HEK293 (cell line): ENCODE results near the gene FHL5.

Experiments used
- HOXD13 ChIP-seq: sonication (generic); formaldehyde crosslinking; IDR thresholded peaks from 2 replicates; pipeline ENCODE4 v1.8.0; 2022; ENCODE audit warnings: missing genetic modification reagents, borderline replicate concordance
- MZF1 ChIP-seq: fragments of 450-650 bp; formaldehyde crosslinking; IDR thresholded peaks from 2 replicates; pipeline ENCODE4 v1.5.1; 2017; ENCODE audit warnings: missing biosample characterization, missing genetic modification characterization, borderline replicate concordance
- PBX3 ChIP-seq: sonication (generic); formaldehyde crosslinking; IDR thresholded peaks from 2 replicates; pipeline ENCODE4 v1.8.1; 2022; ENCODE audit warnings: mild to moderate bottlenecking, moderate library complexity, missing genetic modification reagents
- PRDM1 ChIP-seq: fragments of 450-650 bp; formaldehyde crosslinking; IDR thresholded peaks from 2 replicates; pipeline ENCODE4; 2016; ENCODE audit warnings: missing biosample characterization, missing genetic modification characterization
- PRDM10 ChIP-seq: fragments of 450-650 bp; formaldehyde crosslinking; IDR thresholded peaks from 2 replicates; pipeline ENCODE4 v1.5.1; 2016; ENCODE audit warnings: missing biosample characterization, missing genetic modification characterization
- YY1 ChIP-seq: fragments of 450-650 bp; formaldehyde crosslinking; IDR thresholded peaks from 2 replicates; pipeline ENCODE4 v1.5.1; 2018; ENCODE audit warnings: missing biosample characterization, missing genetic modification characterization
- ZBTB11 ChIP-seq: fragments of 450-650 bp; formaldehyde crosslinking; conservative IDR thresholded peaks from 2 replicates; pipeline ENCODE4 v1.5.1; 2016; ENCODE audit warnings: low read depth, missing biosample characterization, missing genetic modification characterization
- ZBTB21 ChIP-seq: fragments of 450-650 bp; formaldehyde crosslinking; IDR thresholded peaks from 2 replicates; pipeline ENCODE4 v1.5.1; 2017; ENCODE audit warnings: missing biosample characterization, missing genetic modification characterization
- ZBTB48 ChIP-seq: fragments of 450-650 bp; formaldehyde crosslinking; IDR thresholded peaks from 2 replicates; pipeline ENCODE4 v1.5.1; 2016; ENCODE audit warnings: missing biosample characterization, missing genetic modification characterization
- ZNF114 ChIP-seq: fragments of 450-650 bp; formaldehyde crosslinking; IDR thresholded peaks from 2 replicates; pipeline ENCODE4 v1.5.0; 2017; ENCODE audit warnings: missing biosample characterization, missing genetic modification characterization
- ZNF239 ChIP-seq: fragments of 450-650 bp; formaldehyde crosslinking; IDR thresholded peaks from 2 replicates; pipeline ENCODE4 v1.5.1; 2016; ENCODE audit warnings: missing biosample characterization, missing genetic modification characterization
- ZNF274 ChIP-seq, 2 experiments: fragments of 200-500 bp in 1 of 2; fragments of 450-650 bp in 1 of 2; sonication (Bioruptor generic) in 1 of 2; formaldehyde crosslinking in 1 of 2; IDR thresholded peaks; 2 replicates each; pipeline versions ENCODE4 v1.5.1 to v1.6.1; 2014 to 2016; ENCODE audit warnings: borderline replicate concordance in 1 of 2, inconsistent platforms in 1 of 2, low read length in 1 of 2, missing biosample characterization in 1 of 2, missing genetic modification characterization in 1 of 2
- ZNF311 ChIP-seq: fragments of 450-650 bp; formaldehyde crosslinking; IDR thresholded peaks from 2 replicates; pipeline ENCODE4 v1.5.1; 2017; ENCODE audit warnings: missing biosample characterization, missing genetic modification characterization, borderline replicate concordance
- ZNF335 ChIP-seq: fragments of 450-650 bp; formaldehyde crosslinking; conservative IDR thresholded peaks from 2 replicates; pipeline ENCODE4 v1.5.1; 2016; ENCODE audit warnings: missing biosample characterization, missing genetic modification characterization
- ZNF426 ChIP-seq: fragments of 450-650 bp; formaldehyde crosslinking; IDR thresholded peaks from 2 replicates; pipeline ENCODE4 v1.5.1; 2017; ENCODE audit warnings: missing biosample characterization, missing genetic modification characterization, mild to moderate bottlenecking, inconsistent platforms, moderate library complexity
- ZNF48 ChIP-seq: fragments of 450-650 bp; formaldehyde crosslinking; IDR thresholded peaks from 2 replicates; pipeline ENCODE4 v1.5.1; 2016; ENCODE audit warnings: missing biosample characterization, missing genetic modification characterization
- ZNF488 ChIP-seq: fragments of 450-650 bp; formaldehyde crosslinking; IDR thresholded peaks from 2 replicates; pipeline ENCODE4 v1.5.1; 2016; ENCODE audit warnings: missing biosample characterization, missing genetic modification characterization
- ZNF549 ChIP-seq: fragments of 450-650 bp; IDR thresholded peaks from 2 replicates; pipeline ENCODE4 v1.5.1; 2018; ENCODE audit warnings: missing biosample characterization, missing genetic modification characterization, mild to moderate bottlenecking, inconsistent platforms, moderate library complexity
- ZNF560 ChIP-seq: fragments of 450-650 bp; formaldehyde crosslinking; IDR thresholded peaks from 2 replicates; pipeline ENCODE4 v1.5.1; 2017; ENCODE audit warnings: missing biosample characterization, missing genetic modification characterization, borderline replicate concordance
- ZNF600 ChIP-seq: fragments of 450-650 bp; formaldehyde crosslinking; IDR thresholded peaks from 2 replicates; pipeline ENCODE4 v1.5.1; 2016; ENCODE audit warnings: missing biosample characterization, missing genetic modification characterization
- ZNF610 ChIP-seq: fragments of 450-650 bp; formaldehyde crosslinking; IDR thresholded peaks from 2 replicates; pipeline ENCODE4 v1.5.1; 2016; ENCODE audit warnings: missing biosample characterization, missing genetic modification characterization, borderline replicate concordance
- ZNF660 ChIP-seq: fragments of 450-650 bp; IDR thresholded peaks from 2 replicates; pipeline ENCODE4 v1.5.1; 2018; ENCODE audit warnings: missing biosample characterization, mild to moderate bottlenecking, missing genetic modification characterization
- ZNF670 ChIP-seq: fragments of 450-650 bp; formaldehyde crosslinking; IDR thresholded peaks from 2 replicates; pipeline ENCODE4 v1.5.1; 2016; ENCODE audit warnings: missing biosample characterization, missing genetic modification characterization, low read depth
- ZNF677 ChIP-seq: fragments of 450-650 bp; IDR thresholded peaks from 2 replicates; pipeline ENCODE4 v1.5.0; 2018; ENCODE audit warnings: missing biosample characterization, mild to moderate bottlenecking, missing genetic modification characterization, moderate library complexity
- ZNF768 ChIP-seq: fragments of 450-650 bp; formaldehyde crosslinking; IDR thresholded peaks from 2 replicates; pipeline ENCODE4 v1.5.1; 2018; ENCODE audit warnings: missing biosample characterization, mild to moderate bottlenecking, missing genetic modification characterization
- ZNF830 ChIP-seq: fragments of 450-650 bp; IDR thresholded peaks from 2 replicates; pipeline ENCODE4 v1.5.0; 2018; ENCODE audit warnings: missing biosample characterization, missing genetic modification characterization, low read depth, mild to moderate bottlenecking, moderate library complexity
- ZSCAN18 ChIP-seq: fragments of 450-650 bp; formaldehyde crosslinking; IDR thresholded peaks from 2 replicates; pipeline ENCODE4 v1.5.1; 2016; ENCODE audit warnings: missing biosample characterization, missing genetic modification characterization
- ZXDB ChIP-seq: fragments of 450-650 bp; formaldehyde crosslinking; IDR thresholded peaks from 2 replicates; pipeline ENCODE4 v1.5.1; 2016; ENCODE audit warnings: missing biosample characterization, missing genetic modification characterization

FHL5 gene

GRCh38 chr6:96522465-96523009 is 40.4 kb upstream of the FHL5 start (continued):
- TF ChIP-seq ZBTB11 (no peak), ZNF311 (tag by site-specific recombination) (no peak), ZNF426 (tag by site-specific recombination) (no peak), ZNF830 (tag by site-specific recombination) (no peak), PBX3 (CRISPR knock-in tag) (no peak), ZNF488 (no peak), HOXD13 (CRISPR knock-in tag) (no peak), ZNF768 (no peak), ZNF48 (tag by site-specific recombination) (no peak), ZNF670 (tag by site-specific recombination) (no peak), PRDM1 (peak; percentile 76), ZNF335 (peak; percentile 92), ZNF560 (tag by site-specific recombination) (no peak), ZNF239 (tag by site-specific recombination) (no peak), ZSCAN18 (tag by site-specific recombination) (no peak), ZBTB21 (tag by site-specific recombination) (no peak), PRDM10 (tag by site-specific recombination) (no peak), ZNF600 (no peak), YY1 (tag by site-specific recombination) (no peak), ZNF610 (tag by site-specific recombination) (no peak), ZBTB48 (tag by site-specific recombination) (0 out of 2 replicates have a peak, but pooled peaks have one; percentile 9), ZNF274 (IDR thresholded peaks at IDR 0.05; ENCODE audit: low read length) (no peak), ZNF274 (tag by site-specific recombination; IDR thresholded peaks at IDR 0.05; ENCODE audit: borderline replicate concordance) (no peak), ZXDB (tag by site-specific recombination) (no peak), ZNF549 (no peak), ZNF114 (tag by site-specific recombination) (no peak), ZNF660 (tag by site-specific recombination) (0 out of 2 replicates have a peak, but pooled peaks have one; percentile 6), MZF1 (peak; percentile 86; the same call in 1 of the 2 replicates), ZNF677 (tag by site-specific recombination) (no peak)
- TF ChIP-seq, all 188 proteins: peak for 7
